Measurements from ENCODE around the gene DDX11.
"Not testable (repeated sequence)": the region's sequence is repeated elsewhere in the genome, so short reads cannot be mapped to it uniquely, and the experiment has no call there.

DNA sequence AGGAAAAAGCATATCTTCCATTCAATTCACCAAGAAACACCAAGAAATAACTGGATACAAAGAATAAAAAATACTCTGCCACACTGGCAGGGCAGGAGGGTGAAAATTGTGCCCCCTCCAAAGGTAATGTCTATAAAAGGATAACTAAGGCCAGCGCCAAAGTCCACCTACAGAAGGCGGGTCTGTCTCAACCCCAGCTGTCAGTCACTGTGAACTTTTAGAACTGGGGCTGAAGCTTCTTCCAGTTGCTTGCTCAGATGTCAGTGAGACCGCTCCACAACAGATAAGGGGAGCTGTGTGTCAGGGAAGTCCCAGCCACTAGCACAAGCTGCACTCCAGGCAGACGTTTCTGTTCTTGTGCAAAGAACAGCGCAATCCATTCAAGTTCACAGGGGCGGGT is 36.1 kb downstream of the DDX11 start:
- TF ChIP-seq, protein P1, sequence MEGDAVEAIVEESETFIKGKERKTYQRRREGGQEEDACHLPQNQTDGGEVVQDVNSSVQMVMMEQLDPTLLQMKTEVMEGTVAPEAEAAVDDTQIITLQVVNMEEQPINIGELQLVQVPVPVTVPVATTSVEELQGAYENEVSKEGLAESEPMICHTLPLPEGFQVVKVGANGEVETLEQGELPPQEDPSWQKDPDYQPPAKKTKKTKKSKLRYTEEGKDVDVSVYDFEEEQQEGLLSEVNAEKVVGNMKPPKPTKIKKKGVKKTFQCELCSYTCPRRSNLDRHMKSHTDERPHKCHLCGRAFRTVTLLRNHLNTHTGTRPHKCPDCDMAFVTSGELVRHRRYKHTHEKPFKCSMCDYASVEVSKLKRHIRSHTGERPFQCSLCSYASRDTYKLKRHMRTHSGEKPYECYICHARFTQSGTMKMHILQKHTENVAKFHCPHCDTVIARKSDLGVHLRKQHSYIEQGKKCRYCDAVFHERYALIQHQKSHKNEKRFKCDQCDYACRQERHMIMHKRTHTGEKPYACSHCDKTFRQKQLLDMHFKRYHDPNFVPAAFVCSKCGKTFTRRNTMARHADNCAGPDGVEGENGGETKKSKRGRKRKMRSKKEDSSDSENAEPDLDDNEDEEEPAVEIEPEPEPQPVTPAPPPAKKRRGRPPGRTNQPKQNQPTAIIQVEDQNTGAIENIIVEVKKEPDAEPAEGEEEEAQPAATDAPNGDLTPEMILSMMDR (conservative IDR thresholded peaks at IDR 0.05; ENCODE audit: low read depth, low read length) = not testable (repeated sequence)
- TF ChIP-seq EZH2 (IDR thresholded peaks at IDR 0.05; ENCODE audit: low read length, unreplicated experiment) = not testable (repeated sequence)

All from PC-3 (cell line).